GM12892 (cell line): ENCODE data around the gene MLLT6.

Experiments used
- POLR2A ChIP-seq: IDR thresholded peaks from 2 replicates; pipeline ENCODE4 v1.6.1; 2011; ENCODE audit warnings: low read depth, low read length, control low read depth
- POLR2AphosphoS5 ChIP-seq: IDR thresholded peaks from 2 replicates; pipeline ENCODE4 v1.6.1; 2011; ENCODE audit warnings: low read depth, low read length, control low read depth

GRCh38 chr17:38671939-38672720, 32.9 kb upstream of the MLLT6 start:
- TF ChIP-seq POLR2A (no peak), POLR2AphosphoS5 (no peak)
